Naive B cell (primary cell): ENCODE results near the gene OR2T8. TPM values are rescaled to one million over a fixed set of nuclear protein-coding genes. Genes with fewer than 3 reads are reported as not detected.
A peak's percentile ranks its signal among the peaks of the same experiment; 100 is the strongest.
"Not testable (repeated sequence)": the region's sequence is repeated elsewhere in the genome, so short reads cannot be mapped to it uniquely, and the experiment has no call there.

Experiments
- ATAC-seq, 2 donors: fragments of 150-1000 bp; cut with Tn5 transposase; 2 replicates each; pipeline ENCODE4 v1.10.0; 2021; ENCODE audit warnings: low read depth in 2 of 2, mild to moderate bottlenecking in 2 of 2, moderate library complexity in 2 of 2
- DNase-seq: peaks from one replicate; pipeline ENCODE4 v3.0.0; 2022
- H3K27ac Mint-ChIP-seq, 6 donors: one replicate each; pipeline ENCODE4 v1.8.0; 2020 to 2022; ENCODE audit warnings: mild to moderate bottlenecking in 6 of 6, mixed read lengths in 6 of 6, moderate library complexity in 5 of 6, inconsistent platforms in 2 of 6
- H3K27me3 Mint-ChIP-seq, 3 donors: one replicate each; pipeline ENCODE4 v1.8.0; 2021 to 2022; ENCODE audit warnings: mixed read lengths in 3 of 3, mild to moderate bottlenecking in 1 of 3
- H3K36me3 Mint-ChIP-seq, 2 donors: one replicate each; pipeline ENCODE4 v1.8.0; 2020 to 2022; ENCODE audit warnings: mixed read lengths in 2 of 2, inconsistent platforms in 1 of 2, mild to moderate bottlenecking in 1 of 2
- H3K4me1 Mint-ChIP-seq, 3 donors: one replicate each; pipeline ENCODE4 v1.8.0; 2020 to 2022; ENCODE audit warnings: mixed read lengths in 3 of 3, inconsistent platforms in 1 of 3, mild to moderate bottlenecking in 1 of 3, moderate library complexity in 1 of 3
- H3K4me3 Mint-ChIP-seq, 8 donors: one replicate each; pipeline ENCODE4 v1.8.0; 2020 to 2022; ENCODE audit warnings: mild to moderate bottlenecking in 8 of 8, mixed read lengths in 8 of 8, moderate library complexity in 8 of 8, inconsistent platforms in 2 of 8
- H3K9me3 Mint-ChIP-seq, 7 donors: one replicate each; pipeline ENCODE4 v1.8.0; 2020 to 2022; ENCODE audit warnings: mixed read lengths in 7 of 7, mild to moderate bottlenecking in 5 of 7, inconsistent platforms in 2 of 7, moderate library complexity in 1 of 7
- polyA plus RNA-seq, 6 donors: library from polyadenylated mRNA; unstranded; fragments of 300-500 nt; fragmentation: Illumina TruSeq; gene quantifications; one replicate each; pipeline ENCODE4 v1.2.3, GENCODE V29; 2021; ENCODE audit warnings: low read depth in 6 of 6

The OR2T8 gene
- polyA plus RNA-seq, 6 donors from 2014 or later = 0.43 TPM; not detected in 5

DNA sequence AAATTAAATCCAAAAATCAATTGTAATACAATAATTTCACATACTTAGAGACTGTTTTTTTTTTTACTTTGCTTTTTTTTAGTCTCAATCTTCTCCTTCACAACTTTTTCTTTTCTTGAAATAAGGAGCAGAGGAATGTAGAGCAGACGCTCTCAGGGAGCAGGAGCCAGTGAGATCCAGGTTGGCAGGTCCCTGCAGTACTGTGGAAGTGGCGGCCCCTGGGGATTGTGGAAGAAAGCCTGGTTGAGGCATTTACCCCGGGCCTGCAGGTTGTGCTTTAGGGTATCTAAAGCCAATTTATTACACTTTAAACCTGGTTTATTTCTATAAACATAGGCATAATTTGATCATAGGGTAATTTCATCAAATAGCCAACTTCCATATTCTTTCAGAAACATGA, 3.9 kb downstream of the OR2T8 start:
- Mint-ChIP-seq H3K9me3 (no peaks in the 10 kb centered on the region), H3K27me3 (no peaks in the 10 kb centered on the region), H3K4me1 (no peaks in the 10 kb centered on the region), H3K36me3 (no peaks in the 10 kb centered on the region), H3K4me3 (no peak overlapping the region), H3K27ac (no peak overlapping the region)
- ATAC-seq (no peak), DNase-seq (no peak)

DNA sequence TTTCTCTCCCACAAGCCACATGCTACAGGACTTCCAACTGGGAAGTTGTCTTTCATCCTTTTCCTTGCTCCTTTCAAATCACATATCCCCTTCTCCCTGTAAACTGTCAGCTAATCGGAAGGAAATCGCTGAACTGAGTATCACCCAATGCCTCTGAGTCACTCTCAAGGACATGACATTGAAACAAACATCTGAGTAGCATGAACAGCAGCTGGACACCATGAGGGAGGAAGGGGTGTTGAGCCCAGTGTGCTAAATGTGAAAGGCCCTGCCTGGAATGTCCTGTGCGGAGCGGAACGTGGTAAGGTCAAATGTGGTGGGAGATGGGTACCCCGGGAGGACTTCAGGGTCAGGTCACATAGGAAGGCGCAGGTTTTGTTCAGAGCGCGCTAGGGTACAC, 4.8 kb downstream of the OR2T8 start, which contains the start of gene OR2AJ1:
TSS of gene OR2AJ1 (plus strand) at position 22 of the 400 bp plus-strand sequence. CDS start 8,880 bp downstream, outside the sequence.
- ATAC-seq (no peak), DNase-seq (no peak)
- H3K4me1 Mint-ChIP-seq = no peaks in the 10 kb centered on the region
- no peaks in the 10 kb centered on the region for H3K36me3 Mint-ChIP-seq
- H3K9me3 Mint-ChIP-seq = no peaks in the 10 kb centered on the region
- H3K4me3 Mint-ChIP-seq = no peak within 1 kb of the TSS
- peak within 1 kb of the TSS in 1 of 6 donors; percentile 18 for H3K27ac Mint-ChIP-seq
- H3K27me3 Mint-ChIP-seq = no peaks in the 10 kb centered on the region

DNA sequence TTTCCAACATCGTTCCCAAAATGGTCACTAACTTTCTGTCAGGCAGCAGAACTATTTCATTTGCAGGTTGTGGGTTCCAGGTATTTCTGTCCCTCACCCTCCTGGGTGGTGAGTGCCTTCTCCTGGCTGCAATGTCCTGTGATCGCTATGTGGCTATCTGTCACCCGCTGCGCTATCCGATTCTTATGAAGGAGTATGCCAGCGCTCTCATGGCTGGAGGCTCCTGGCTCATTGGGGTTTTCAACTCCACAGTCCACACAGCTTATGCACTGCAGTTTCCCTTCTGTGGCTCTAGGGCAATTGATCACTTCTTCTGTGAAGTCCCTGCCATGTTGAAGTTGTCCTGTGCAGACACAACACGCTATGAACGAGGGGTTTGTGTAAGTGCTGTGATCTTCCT, 13.9 kb downstream of the OR2T8 start:
- no peak overlapping the region for H3K4me3 Mint-ChIP-seq
- DNase-seq (no peak), ATAC-seq (no peak)
- peaks cover 0 to 6% (median 0%) of the 10 kb centered on the region in 3 donors for H3K27me3 Mint-ChIP-seq
- H3K36me3 Mint-ChIP-seq = peaks cover 0 to 7% of the 10 kb centered on the region in 2 donors
- H3K9me3 Mint-ChIP-seq = peaks cover 0 to 12% (median 10%) of the 10 kb centered on the region in 7 donors
- H3K4me1 Mint-ChIP-seq = peaks cover 0 to 4% (median 0%) of the 10 kb centered on the region in 3 donors
- H3K27ac Mint-ChIP-seq = no peak overlapping the region

DNA sequence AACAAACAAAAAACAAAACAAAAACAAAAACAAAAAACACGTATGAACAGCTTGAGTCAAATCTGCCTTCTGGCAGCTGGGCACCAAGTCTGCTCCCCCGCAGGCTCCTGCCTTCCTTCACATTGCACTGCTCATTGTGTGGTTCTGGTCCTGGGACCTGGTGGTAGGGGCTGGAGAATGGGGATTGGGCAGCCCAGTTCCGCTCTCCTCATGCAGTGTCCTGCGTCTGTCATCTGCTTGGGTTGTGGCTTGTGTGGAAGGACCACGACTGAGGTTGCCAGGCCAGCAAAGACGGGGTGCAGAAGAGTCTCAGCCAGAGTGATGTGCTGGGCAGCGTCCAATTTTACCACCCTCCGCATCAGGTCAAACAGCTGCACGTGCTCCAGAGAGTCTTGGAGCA, 15.7 kb downstream of the OR2T8 start:
- H3K36me3 Mint-ChIP-seq = peaks cover 0 to 7% of the 10 kb centered on the region in 2 donors
- peaks cover 0 to 6% (median 0%) of the 10 kb centered on the region in 3 donors for H3K27me3 Mint-ChIP-seq
- DNase-seq = no peak
- no peak overlapping the region for H3K27ac Mint-ChIP-seq
- peaks cover 0 to 12% (median 10%) of the 10 kb centered on the region in 7 donors for H3K9me3 Mint-ChIP-seq
- H3K4me3 Mint-ChIP-seq = peak overlapping the region in 7 of 8 donors; percentile 15 to 92 (median 41)
- no peak for ATAC-seq
- peaks cover under 1 to 4% (median 2%) of the 10 kb centered on the region in 3 donors for H3K4me1 Mint-ChIP-seq

DNA sequence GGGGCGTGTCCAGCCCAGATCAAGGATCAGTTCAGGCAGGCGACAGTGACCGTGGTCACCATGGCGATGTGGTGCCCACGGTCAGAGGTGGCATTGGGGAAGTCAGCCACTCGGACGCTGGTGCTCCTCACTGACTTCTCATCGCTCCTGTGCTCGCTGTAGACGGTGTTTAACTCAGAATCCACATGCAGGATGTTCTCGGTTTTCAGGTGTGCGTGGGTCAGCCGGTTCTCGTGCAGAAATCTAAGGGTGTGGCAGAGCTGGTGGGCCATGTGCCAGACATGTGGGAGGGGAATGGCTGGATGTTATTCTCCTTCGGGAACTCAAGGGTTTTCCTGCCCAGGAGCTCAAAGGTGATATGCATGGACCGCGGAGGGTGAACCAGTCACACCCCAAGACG, 16.4 kb downstream of the OR2T8 start:
- DNase-seq (no peak), ATAC-seq (no peak)
- peaks cover 0 to 3% (median 0%) of the 10 kb centered on the region in 3 donors for H3K27me3 Mint-ChIP-seq
- peak overlapping the region in 2 of 6 donors; percentile 37 to 72 for H3K27ac Mint-ChIP-seq
- peaks cover 5 to 11% (median 7%) of the 10 kb centered on the region in 3 donors for H3K4me1 Mint-ChIP-seq
- peaks cover 0 to 12% (median 10%) of the 10 kb centered on the region in 7 donors for H3K9me3 Mint-ChIP-seq
- H3K36me3 Mint-ChIP-seq = peaks cover 0 to 7% of the 10 kb centered on the region in 2 donors
- peak overlapping the region in 6 of 8 donors; percentile 24 to 92 (median 72) for H3K4me3 Mint-ChIP-seq

DNA sequence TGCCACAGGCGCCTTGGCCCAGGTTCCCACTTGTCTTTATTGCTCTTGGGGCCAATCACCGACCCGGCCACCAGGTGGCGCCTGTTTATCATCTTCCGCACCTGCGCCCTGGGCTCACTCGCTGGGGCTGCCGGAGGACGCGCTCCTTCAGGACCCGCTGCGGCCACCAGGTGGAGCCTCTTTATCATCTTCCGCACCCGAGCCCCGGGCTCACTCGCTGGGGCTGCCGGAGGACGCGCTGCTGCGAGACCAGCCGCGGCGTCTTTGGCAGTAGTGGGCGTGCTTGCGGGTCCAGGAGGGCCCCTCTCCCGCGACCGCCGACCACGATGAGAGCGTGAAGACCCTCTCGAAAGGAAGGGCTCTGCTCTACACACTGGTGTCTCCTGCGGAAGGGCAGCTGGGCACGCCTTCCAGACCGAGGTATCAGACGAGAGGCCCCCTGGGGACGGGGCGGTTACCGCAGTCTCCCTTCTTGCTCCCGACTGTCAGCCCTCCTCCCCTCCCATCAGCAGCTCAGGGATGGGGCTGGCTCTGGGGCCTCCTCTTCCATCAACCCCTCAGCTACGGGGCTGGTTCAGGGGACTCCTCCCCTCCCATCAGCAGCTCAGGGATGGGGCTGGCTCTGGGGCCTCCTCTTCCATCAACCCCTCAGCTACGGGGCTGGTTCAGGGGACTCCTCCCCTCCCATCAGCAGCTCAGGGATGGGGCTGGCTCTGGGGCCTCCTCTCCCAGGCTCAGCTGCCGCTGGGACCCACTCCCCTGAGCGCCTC, 17.1 kb downstream of the OR2T8 start:
- ATAC-seq (peak; percentile 93 to 95), DNase-seq (peak; percentile 86)
- peak overlapping the region; percentile 77 to 93 (median 88) for H3K4me3 Mint-ChIP-seq
- H3K36me3 Mint-ChIP-seq, H3K27me3 Mint-ChIP-seq: not testable (repeated sequence)
- H3K4me1 Mint-ChIP-seq = peaks cover 5 to 11% (median 7%) of the 10 kb centered on the region in 3 donors
- H3K9me3 Mint-ChIP-seq = peaks cover 0 to 12% (median 10%) of the 10 kb centered on the region in 7 donors
- H3K27ac Mint-ChIP-seq = peak overlapping the region; percentile 37 to 90 (median 66)

DNA sequence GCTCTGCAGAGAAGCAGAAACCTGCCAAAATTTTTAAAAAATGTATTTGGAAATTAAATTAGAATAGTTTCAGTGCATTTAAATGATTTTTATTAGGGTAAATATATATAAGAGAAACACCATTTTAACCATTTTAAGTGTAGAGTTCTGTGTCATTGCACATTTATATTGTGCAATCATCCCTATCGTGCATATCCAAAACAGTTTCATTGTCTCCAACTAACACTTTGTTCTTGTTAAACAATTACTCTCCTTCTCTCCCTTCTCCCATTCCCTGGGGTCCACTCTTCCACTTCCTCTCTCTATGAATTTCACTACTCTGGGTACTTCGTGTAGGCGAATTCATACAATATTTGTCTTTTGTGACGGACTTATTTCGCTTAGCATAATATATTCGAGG, 22.6 kb downstream of the OR2T8 start:
- Mint-ChIP-seq H3K27me3 (no peaks in the 10 kb centered on the region), H3K36me3 (peaks cover 0 to 10% of the 10 kb centered on the region in 2 donors), H3K9me3 (peaks cover 0 to 4% (median 3%) of the 10 kb centered on the region in 7 donors), H3K27ac (no peak overlapping the region), H3K4me3 (no peak overlapping the region), H3K4me1 (peaks cover 5 to 11% (median 7%) of the 10 kb centered on the region in 3 donors)
- ATAC-seq (no peak), DNase-seq (no peak)

DNA sequence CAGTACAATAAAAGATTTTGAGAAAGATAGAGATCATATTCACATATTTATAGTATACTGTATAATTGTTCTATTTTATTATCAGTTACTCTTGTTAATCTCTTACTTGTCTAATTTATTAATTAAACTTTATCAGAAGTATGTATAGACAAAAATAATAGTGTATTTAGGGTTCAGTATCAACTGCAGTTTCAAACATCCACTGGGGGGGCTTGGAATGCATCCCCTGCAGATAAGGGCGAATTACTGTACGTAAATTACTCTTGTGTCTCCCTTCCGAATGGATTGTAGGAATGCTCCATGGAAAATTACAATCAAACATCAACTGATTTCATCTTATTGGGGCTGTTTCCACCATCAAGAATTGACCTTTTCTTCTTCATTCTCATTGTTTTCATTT, 28.5 kb downstream of the OR2T8 start, which contains the start of gene OR2L8:
TSS of gene OR2L8 (plus strand) at position 301 of the 400 bp plus-strand sequence. CDS start at position 301, 0 bp downstream.
- no peak for ATAC-seq
- Mint-ChIP-seq H3K4me3 (no peak within 1 kb of the TSS), H3K4me1 (peaks cover 0 to 4% (median 0%) of the 10 kb centered on the region in 3 donors)

DNA sequence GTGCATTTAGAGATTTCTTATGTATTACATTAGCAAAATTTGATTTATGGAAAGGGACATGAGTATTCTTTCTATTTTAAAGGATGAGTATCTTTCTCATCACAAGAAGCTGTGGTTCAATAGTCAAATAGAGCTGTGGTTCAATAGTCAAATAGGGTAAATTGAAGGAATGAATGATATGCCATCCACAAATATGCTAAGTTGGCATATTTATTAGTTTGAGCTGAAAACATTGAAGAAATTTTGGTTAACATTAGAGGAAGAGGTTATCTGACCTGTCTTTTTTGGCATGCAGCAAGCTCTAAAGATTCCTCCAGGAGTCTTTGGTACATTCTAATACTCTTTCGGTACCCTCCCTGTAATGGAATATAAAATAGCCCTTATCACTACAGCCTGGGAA, 33.4 kb downstream of the OR2T8 start:
- Mint-ChIP-seq H3K4me1 (no peaks in the 10 kb centered on the region), H3K27me3 (peaks cover 0 to 7% (median 0%) of the 10 kb centered on the region in 3 donors), H3K36me3 (peaks cover 7 to 10% of the 10 kb centered on the region in 2 donors), H3K27ac (peak overlapping the region in 1 of 6 donors; percentile 61), H3K4me3 (no peak overlapping the region), H3K9me3 (peaks cover 0 to 11% (median 8%) of the 10 kb centered on the region in 7 donors)
- no peak for DNase-seq
- ATAC-seq = no peak

More for the DNA sequence above, 28.5 kb downstream of the OR2T8 start, which contains the start of gene OR2L8:
- peaks cover 10% of the 10 kb centered on the region in 2 donors for H3K36me3 Mint-ChIP-seq
- DNase-seq = no peak
- no peaks in the 10 kb centered on the region for H3K27me3 Mint-ChIP-seq
- peaks cover 0 to 6% (median 4%) of the 10 kb centered on the region in 7 donors for H3K9me3 Mint-ChIP-seq
- no peak within 1 kb of the TSS for H3K27ac Mint-ChIP-seq

DNA sequence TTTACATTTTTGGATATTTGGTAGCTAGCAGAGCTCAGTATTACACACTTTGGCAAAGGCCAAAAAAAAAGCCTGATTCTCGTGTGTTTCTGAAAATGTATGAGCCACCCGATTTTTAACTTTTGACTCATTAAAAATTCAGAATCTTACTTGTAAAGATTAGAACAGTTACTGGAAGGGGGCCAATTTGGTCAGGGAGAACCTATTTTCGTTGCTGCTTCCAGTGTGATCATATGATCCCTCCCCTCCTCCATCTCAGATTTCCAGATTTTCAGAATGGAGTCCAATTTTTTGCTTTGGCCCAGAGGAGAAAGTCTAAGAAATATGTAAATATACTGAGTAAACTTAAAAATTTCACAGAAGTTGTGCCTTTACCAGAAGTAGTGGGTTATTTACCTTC, 41.7 kb downstream of the OR2T8 start:
- ATAC-seq = no peak
- H3K27ac Mint-ChIP-seq = no peak overlapping the region
- peaks cover 0 to 7% (median 0%) of the 10 kb centered on the region in 3 donors for H3K27me3 Mint-ChIP-seq

DNA sequence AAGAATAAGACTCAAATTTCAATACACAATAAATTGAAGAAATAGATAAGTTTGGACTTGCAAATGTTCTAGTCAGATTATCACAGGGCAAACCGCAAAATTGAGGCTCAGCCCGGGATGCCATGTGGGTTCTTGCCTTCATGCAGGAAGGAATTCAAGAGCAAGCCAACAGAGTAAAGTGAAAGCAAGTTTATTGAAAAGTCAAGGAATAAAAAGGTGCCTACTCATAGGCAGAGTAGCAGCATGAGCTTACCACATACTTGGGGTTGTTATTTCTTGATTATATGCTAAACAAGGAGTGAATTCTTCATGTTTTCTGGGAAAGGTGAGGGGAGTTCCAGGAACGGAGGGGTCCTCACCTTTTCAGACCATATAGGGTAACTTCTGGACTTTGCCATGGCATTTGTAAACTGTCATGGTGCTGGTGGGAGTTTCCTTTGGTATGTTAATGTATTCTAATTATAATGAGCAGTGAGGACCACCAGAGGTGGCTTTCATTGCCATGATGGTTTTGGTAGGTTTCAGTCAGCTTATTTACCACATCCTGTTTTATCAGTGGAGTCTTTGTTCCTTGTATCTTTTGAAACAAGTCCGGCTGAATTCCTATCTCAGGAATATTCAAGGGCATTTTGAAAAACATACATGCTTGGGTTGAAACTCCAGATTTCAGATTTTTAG, 43.0 kb downstream of the OR2T8 start:
- ATAC-seq (no peak), DNase-seq (no peak)
- peaks cover 0 to 10% (median 6%) of the 10 kb centered on the region in 7 donors for H3K9me3 Mint-ChIP-seq
- H3K36me3 Mint-ChIP-seq = peaks cover 9 to 12% of the 10 kb centered on the region in 2 donors
- peaks cover 25 to 27% (median 27%) of the 10 kb centered on the region in 3 donors for H3K4me1 Mint-ChIP-seq
- H3K4me3 Mint-ChIP-seq = no peak overlapping the region
- H3K27ac Mint-ChIP-seq = no peak overlapping the region
- H3K27me3 Mint-ChIP-seq = peaks cover 0 to 3% (median 0%) of the 10 kb centered on the region in 3 donors

More for the DNA sequence above, 41.7 kb downstream of the OR2T8 start:
- Mint-ChIP-seq H3K36me3 (peaks cover 12 to 14% of the 10 kb centered on the region in 2 donors), H3K4me3 (no peak overlapping the region), H3K9me3 (peaks cover 0 to 16% (median 12%) of the 10 kb centered on the region in 7 donors), H3K4me1 (peaks cover 14 to 18% (median 18%) of the 10 kb centered on the region in 3 donors)
- DNase-seq = no peak

DNA sequence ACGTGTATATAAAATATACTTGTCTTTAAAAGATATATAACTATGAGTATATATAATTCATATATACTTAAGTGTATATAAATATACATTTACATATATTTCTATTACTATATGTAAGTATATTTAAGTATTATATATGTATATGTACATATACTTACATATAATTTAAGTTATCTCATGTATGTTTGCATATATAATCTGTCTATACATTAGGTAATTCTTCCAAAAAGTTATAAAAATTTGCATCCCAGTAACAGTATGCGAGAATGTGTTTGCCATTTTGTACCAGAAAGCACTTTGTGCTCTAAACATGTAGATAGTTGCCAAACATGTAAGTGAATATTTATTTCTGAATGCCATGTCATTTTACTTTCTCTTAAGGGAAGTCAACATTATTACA, 44.9 kb downstream of the OR2T8 start, which contains the start of gene OR2AK2:
TSS of gene OR2AK2 (plus strand) at position 301 of the 400 bp plus-strand sequence. CDS start 144 bp downstream, outside the sequence.
- H3K27me3 Mint-ChIP-seq = no peaks in the 10 kb centered on the region
- H3K4me3 Mint-ChIP-seq = peak within 1 kb of the TSS in 2 of 8 donors; percentile 5 to 57
- H3K27ac Mint-ChIP-seq = peak within 1 kb of the TSS; percentile 21 to 90 (median 62)
- ATAC-seq (no peak), DNase-seq (no peak)
- H3K36me3 Mint-ChIP-seq = peaks cover 7 to 12% of the 10 kb centered on the region in 2 donors
- H3K4me1 Mint-ChIP-seq = peaks cover 26 to 27% (median 27%) of the 10 kb centered on the region in 3 donors
- H3K9me3 Mint-ChIP-seq = peaks cover 0 to 5% (median 0%) of the 10 kb centered on the region in 7 donors
